GM23338 (cell line): ENCODE results near the gene ZC3H8. TPM values are rescaled to one million over a fixed set of nuclear protein-coding genes. Genes with fewer than 3 reads are reported as not detected.

Source experiments
- ATAC-seq: fragments of 200-7000 bp; cut with Tn5 transposase; 3 replicates; pipeline ENCODE4 v1.9.1; 2020
- DNase-seq: peaks from one replicate; pipeline ENCODE4 v3.0.0-alpha.2; 2015; ENCODE audit warnings: low spot score
- H2AFZ ChIP-seq: fragments of 200-600 bp; sonication (generic); 2 replicates; pipeline ENCODE4 v1.8.0; 2016; ENCODE audit warnings: antibody characterized with exemption, mild to moderate bottlenecking, moderate library complexity
- H3F3A ChIP-seq: fragments of 200-600 bp; sonication (generic); replicated peaks from 2 replicates; pipeline ENCODE4 v1.8.0; 2017; ENCODE audit warnings: antibody characterized with exemption, mixed run types, low read depth
- H3K27ac ChIP-seq: fragments of 200-600 bp; sonication (generic); 2 replicates; pipeline ENCODE4 v1.6.1; 2016; ENCODE audit warnings: low read depth
- H3K27me3 ChIP-seq: fragments of 200-600 bp; sonication (generic); 2 replicates; pipeline ENCODE4 v1.8.0; 2016; ENCODE audit warnings: mild to moderate bottlenecking, mixed run types, moderate library complexity; ENCODE audit not compliant: insufficient read depth
- H3K36me3 ChIP-seq: fragments of 200-600 bp; sonication (generic); 2 replicates; pipeline ENCODE4 v1.8.0; 2016; ENCODE audit warnings: mild to moderate bottlenecking; ENCODE audit not compliant: insufficient read depth
- H3K4me1 ChIP-seq: fragments of 200-600 bp; sonication (generic); 2 replicates; pipeline ENCODE4 v1.8.0; 2016; ENCODE audit warnings: mild to moderate bottlenecking, moderate library complexity; ENCODE audit not compliant: insufficient read depth
- H3K4me2 ChIP-seq: fragments of 200-600 bp; sonication (generic); 2 replicates; pipeline ENCODE4 v1.7.1; 2017; ENCODE audit warnings: mixed run types
- H3K4me3 ChIP-seq: fragments of 200-600 bp; sonication (generic); 2 replicates; pipeline ENCODE4 v1.6.1; 2016; ENCODE audit warnings: mixed run types
- H3K79me2 ChIP-seq: fragments of 200-600 bp; sonication (generic); replicated peaks from 2 replicates; pipeline ENCODE4 v1.8.0; 2017; ENCODE audit warnings: mild to moderate bottlenecking; ENCODE audit not compliant: insufficient read depth
- H3K9me2 ChIP-seq: fragments of 200-600 bp; sonication (generic); 2 replicates; pipeline ENCODE4 v1.8.0; 2017; ENCODE audit not compliant: insufficient read depth
- H4K20me1 ChIP-seq: fragments of 200-600 bp; sonication (generic); replicated peaks from 2 replicates; pipeline ENCODE4 v1.8.0; 2017; ENCODE audit warnings: mild to moderate bottlenecking; ENCODE audit not compliant: insufficient read depth
- H3K27ac Mint-ChIP-seq: 2 replicates; pipeline ENCODE4 v1.8.0; 2020; ENCODE audit warnings: inconsistent platforms, mild to moderate bottlenecking, moderate library complexity, mixed read lengths
- H3K27me3 Mint-ChIP-seq: 3 replicates; pipeline ENCODE4 v1.8.0; 2022; ENCODE audit warnings: low read depth, mild to moderate bottlenecking, moderate library complexity, mixed read lengths, inconsistent platforms; ENCODE audit not compliant: insufficient read depth, poor library complexity
- H3K36me3 Mint-ChIP-seq: 3 replicates; pipeline ENCODE4 v1.8.0; 2021; ENCODE audit warnings: low read depth, mild to moderate bottlenecking, inconsistent platforms, moderate library complexity, mixed read lengths
- H3K4me1 Mint-ChIP-seq: 3 replicates; pipeline ENCODE4 v1.8.0; 2020; ENCODE audit warnings: mild to moderate bottlenecking, inconsistent platforms, mixed read lengths
- H3K4me3 Mint-ChIP-seq: 3 replicates; pipeline ENCODE4 v1.8.0; 2021; ENCODE audit warnings: moderate library complexity, mild to moderate bottlenecking, inconsistent platforms, mixed read lengths
- H3K9me3 Mint-ChIP-seq: 3 replicates; pipeline ENCODE4 v1.8.0; 2020; ENCODE audit warnings: moderate library complexity, mild to moderate bottlenecking, inconsistent platforms, mixed read lengths
- CREB1 ChIP-seq: fragments of 250-450 bp; sonication (Bioruptor Pico); IDR thresholded peaks from 2 replicates; pipeline ENCODE4 v1.5.0; 2020; ENCODE audit warnings: low read depth, mild to moderate bottlenecking, moderate library complexity
- EZH2 ChIP-seq: fragments of 200-600 bp; sonication (generic); IDR thresholded peaks from one replicate; pipeline ENCODE4 v1.8.0; 2017; ENCODE audit warnings: antibody characterized with exemption, mild to moderate bottlenecking, low read depth; ENCODE audit not compliant: unreplicated experiment
- EZH2phosphoT487 ChIP-seq: fragments of 200-600 bp; sonication (generic); IDR thresholded peaks from one replicate; pipeline ENCODE4 v1.8.1; 2018; ENCODE audit warnings: antibody characterized with exemption; ENCODE audit not compliant: unreplicated experiment
- JUNB ChIP-seq: IDR thresholded peaks from one replicate; pipeline ENCODE4 v1.6.1; 2016; ENCODE audit warnings: antibody characterized with exemption; ENCODE audit not compliant: unreplicated experiment
- NANOG ChIP-seq: IDR thresholded peaks from 2 replicates; pipeline ENCODE4 v1.6.1; 2016; ENCODE audit warnings: antibody characterized with exemption, borderline replicate concordance
- POLR2AphosphoS5 ChIP-seq: IDR thresholded peaks from 2 replicates; pipeline ENCODE4 v1.6.1; 2016; ENCODE audit warnings: antibody characterized with exemption, low read depth
- STAT1 ChIP-seq: IDR thresholded peaks from one replicate; pipeline ENCODE4 v1.6.1; 2016; ENCODE audit warnings: antibody characterized with exemption; ENCODE audit not compliant: unreplicated experiment
- ZNF114 ChIP-seq: fragments of 250-450 bp; sonication (Bioruptor Pico); IDR thresholded peaks from 2 replicates; pipeline ENCODE4 v1.5.0; 2020; ENCODE audit warnings: mild to moderate bottlenecking, moderate library complexity
- ZNF331 ChIP-seq: fragments of 250-450 bp; sonication (Bioruptor Pico); IDR thresholded peaks from 2 replicates; pipeline ENCODE4 v1.5.0; 2020; ENCODE audit warnings: low read depth, mild to moderate bottlenecking, moderate library complexity
- polyA plus RNA-seq: library from polyadenylated mRNA; unstranded; fragments of >200 nt; fragmentation: Nextera tagmentation; extraction: Ambion mirVana; gene quantifications from 2 replicates; pipeline ENCODE4 v1.2.1, GENCODE V29; 2016
- total RNA-seq: library from RNA; depleted of rRNA; stranded (reverse); fragments of >200 nt; shearing (Covaris generic); gene quantifications from 2 replicates; pipeline ENCODE4 v1.2.3, GENCODE V29; 2014
- TF ChIP-seq, protein P1 (sequence below): fragments of 250-450 bp; sonication (Bioruptor Pico); IDR thresholded peaks from 2 replicates; pipeline ENCODE4 v1.5.0; 2020; ENCODE audit warnings: mild to moderate bottlenecking, moderate library complexity
- TF ChIP-seq, protein P2 (sequence below): IDR thresholded peaks from 2 replicates; pipeline ENCODE4 v1.6.1; 2016; ENCODE audit warnings: antibody characterized with exemption
- TF ChIP-seq, protein P3 (sequence below), 2 experiments: fragments of 200-600 bp in 1 of 2; sonication (generic) in 1 of 2; conservative IDR thresholded peaks; 2 replicates each; pipeline versions ENCODE4 v1.5.1 to v1.6.1; 2016 to 2017; ENCODE audit warnings: antibody characterized with exemption in 2 of 2, low read depth in 2 of 2, mild to moderate bottlenecking in 2 of 2, moderate library complexity in 1 of 2
- TF ChIP-seq, protein P4 (sequence below): IDR thresholded peaks from one replicate; pipeline ENCODE4 v1.6.1; 2018; ENCODE audit warnings: antibody characterized with exemption; ENCODE audit not compliant: unreplicated experiment

Gene ZC3H8
- total and polyA plus RNA-seq, 2 experiments from 2014 or later = 13.3 to 42.8 TPM

DNA sequence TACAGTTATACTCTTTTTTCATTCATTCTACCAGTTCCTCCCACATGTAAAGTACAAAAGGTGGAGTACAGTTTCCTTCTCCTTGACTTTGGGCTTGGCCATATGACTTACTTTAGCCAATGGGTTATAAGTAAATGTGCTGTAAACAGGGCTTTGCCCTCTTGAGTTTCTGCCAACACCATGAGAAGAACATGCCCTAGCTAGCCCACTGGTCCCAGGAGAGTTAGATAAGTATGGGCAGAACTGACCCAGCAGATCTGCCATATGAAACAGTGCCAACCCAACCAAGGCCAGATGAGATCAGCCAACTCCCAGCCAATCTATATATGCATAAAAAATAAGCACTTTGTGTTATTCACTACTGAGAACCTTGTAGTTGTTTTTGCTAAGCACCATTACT, 25.5 kb downstream of the ZC3H8 start:
- no peak for TF ChIP-seq ZNF331
- TF ChIP-seq EZH2phosphoT487 = no peak
- no peak for TF ChIP-seq ZNF114 (CRISPR knock-in tag)
- TF ChIP-seq, protein P1, sequence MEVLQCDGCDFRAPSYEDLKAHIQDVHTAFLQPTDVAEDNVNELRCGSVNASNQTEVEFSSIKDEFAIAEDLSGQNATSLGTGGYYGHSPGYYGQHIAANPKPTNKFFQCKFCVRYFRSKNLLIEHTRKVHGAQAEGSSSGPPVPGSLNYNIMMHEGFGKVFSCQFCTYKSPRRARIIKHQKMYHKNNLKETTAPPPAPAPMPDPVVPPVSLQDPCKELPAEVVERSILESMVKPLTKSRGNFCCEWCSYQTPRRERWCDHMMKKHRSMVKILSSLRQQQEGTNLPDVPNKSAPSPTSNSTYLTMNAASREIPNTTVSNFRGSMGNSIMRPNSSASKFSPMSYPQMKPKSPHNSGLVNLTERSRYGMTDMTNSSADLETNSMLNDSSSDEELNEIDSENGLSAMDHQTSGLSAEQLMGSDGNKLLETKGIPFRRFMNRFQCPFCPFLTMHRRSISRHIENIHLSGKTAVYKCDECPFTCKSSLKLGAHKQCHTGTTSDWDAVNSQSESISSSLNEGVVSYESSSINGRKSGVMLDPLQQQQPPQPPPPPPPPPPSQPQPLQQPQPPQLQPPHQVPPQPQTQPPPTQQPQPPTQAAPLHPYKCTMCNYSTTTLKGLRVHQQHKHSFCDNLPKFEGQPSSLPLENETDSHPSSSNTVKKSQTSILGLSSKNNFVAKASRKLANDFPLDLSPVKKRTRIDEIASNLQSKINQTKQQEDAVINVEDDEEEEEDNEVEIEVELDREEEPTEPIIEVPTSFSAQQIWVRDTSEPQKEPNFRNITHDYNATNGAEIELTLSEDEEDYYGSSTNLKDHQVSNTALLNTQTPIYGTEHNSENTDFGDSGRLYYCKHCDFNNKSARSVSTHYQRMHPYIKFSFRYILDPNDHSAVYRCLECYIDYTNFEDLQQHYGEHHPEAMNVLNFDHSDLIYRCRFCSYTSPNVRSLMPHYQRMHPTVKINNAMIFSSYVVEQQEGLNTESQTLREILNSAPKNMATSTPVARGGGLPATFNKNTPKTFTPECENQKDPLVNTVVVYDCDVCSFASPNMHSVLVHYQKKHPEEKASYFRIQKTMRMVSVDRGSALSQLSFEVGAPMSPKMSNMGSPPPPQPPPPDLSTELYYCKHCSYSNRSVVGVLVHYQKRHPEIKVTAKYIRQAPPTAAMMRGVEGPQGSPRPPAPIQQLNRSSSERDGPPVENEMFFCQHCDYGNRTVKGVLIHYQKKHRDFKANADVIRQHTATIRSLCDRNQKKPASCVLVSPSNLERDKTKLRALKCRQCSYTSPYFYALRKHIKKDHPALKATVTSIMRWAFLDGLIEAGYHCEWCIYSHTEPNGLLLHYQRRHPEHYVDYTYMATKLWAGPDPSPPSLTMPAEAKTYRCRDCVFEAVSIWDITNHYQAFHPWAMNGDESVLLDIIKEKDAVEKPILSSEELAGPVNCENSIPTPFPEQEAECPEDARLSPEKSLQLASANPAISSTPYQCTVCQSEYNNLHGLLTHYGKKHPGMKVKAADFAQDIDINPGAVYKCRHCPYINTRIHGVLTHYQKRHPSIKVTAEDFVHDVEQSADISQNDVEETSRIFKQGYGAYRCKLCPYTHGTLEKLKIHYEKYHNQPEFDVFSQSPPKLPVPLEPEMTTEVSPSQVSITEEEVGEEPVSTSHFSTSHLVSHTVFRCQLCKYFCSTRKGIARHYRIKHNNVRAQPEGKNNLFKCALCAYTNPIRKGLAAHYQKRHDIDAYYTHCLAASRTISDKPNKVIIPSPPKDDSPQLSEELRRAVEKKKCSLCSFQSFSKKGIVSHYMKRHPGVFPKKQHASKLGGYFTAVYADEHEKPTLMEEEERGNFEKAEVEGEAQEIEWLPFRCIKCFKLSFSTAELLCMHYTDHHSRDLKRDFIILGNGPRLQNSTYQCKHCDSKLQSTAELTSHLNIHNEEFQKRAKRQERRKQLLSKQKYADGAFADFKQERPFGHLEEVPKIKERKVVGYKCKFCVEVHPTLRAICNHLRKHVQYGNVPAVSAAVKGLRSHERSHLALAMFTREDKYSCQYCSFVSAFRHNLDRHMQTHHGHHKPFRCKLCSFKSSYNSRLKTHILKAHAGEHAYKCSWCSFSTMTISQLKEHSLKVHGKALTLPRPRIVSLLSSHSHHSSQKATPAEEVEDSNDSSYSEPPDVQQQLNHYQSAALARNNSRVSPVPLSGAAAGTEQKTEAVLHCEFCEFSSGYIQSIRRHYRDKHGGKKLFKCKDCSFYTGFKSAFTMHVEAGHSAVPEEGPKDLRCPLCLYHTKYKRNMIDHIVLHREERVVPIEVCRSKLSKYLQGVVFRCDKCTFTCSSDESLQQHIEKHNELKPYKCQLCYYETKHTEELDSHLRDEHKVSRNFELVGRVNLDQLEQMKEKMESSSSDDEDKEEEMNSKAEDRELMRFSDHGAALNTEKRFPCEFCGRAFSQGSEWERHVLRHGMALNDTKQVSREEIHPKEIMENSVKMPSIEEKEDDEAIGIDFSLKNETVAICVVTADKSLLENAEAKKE (CRISPR knock-in tag) = no peak
- TF ChIP-seq STAT1 = no peak
- TF ChIP-seq JUNB = no peak
- TF ChIP-seq CREB1 = no peak
- TF ChIP-seq, protein P2, sequence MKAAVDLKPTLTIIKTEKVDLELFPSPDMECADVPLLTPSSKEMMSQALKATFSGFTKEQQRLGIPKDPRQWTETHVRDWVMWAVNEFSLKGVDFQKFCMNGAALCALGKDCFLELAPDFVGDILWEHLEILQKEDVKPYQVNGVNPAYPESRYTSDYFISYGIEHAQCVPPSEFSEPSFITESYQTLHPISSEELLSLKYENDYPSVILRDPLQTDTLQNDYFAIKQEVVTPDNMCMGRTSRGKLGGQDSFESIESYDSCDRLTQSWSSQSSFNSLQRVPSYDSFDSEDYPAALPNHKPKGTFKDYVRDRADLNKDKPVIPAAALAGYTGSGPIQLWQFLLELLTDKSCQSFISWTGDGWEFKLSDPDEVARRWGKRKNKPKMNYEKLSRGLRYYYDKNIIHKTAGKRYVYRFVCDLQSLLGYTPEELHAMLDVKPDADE = no peak
- no peak for TF ChIP-seq NANOG
- TF ChIP-seq, protein P3, sequence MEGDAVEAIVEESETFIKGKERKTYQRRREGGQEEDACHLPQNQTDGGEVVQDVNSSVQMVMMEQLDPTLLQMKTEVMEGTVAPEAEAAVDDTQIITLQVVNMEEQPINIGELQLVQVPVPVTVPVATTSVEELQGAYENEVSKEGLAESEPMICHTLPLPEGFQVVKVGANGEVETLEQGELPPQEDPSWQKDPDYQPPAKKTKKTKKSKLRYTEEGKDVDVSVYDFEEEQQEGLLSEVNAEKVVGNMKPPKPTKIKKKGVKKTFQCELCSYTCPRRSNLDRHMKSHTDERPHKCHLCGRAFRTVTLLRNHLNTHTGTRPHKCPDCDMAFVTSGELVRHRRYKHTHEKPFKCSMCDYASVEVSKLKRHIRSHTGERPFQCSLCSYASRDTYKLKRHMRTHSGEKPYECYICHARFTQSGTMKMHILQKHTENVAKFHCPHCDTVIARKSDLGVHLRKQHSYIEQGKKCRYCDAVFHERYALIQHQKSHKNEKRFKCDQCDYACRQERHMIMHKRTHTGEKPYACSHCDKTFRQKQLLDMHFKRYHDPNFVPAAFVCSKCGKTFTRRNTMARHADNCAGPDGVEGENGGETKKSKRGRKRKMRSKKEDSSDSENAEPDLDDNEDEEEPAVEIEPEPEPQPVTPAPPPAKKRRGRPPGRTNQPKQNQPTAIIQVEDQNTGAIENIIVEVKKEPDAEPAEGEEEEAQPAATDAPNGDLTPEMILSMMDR (conservative IDR thresholded peaks at IDR 0.05; ENCODE audit: low read depth in 2 of 2) = no peak
- no peak for TF ChIP-seq EZH2
- no peak for TF ChIP-seq POLR2AphosphoS5
- TF ChIP-seq, protein P4, sequence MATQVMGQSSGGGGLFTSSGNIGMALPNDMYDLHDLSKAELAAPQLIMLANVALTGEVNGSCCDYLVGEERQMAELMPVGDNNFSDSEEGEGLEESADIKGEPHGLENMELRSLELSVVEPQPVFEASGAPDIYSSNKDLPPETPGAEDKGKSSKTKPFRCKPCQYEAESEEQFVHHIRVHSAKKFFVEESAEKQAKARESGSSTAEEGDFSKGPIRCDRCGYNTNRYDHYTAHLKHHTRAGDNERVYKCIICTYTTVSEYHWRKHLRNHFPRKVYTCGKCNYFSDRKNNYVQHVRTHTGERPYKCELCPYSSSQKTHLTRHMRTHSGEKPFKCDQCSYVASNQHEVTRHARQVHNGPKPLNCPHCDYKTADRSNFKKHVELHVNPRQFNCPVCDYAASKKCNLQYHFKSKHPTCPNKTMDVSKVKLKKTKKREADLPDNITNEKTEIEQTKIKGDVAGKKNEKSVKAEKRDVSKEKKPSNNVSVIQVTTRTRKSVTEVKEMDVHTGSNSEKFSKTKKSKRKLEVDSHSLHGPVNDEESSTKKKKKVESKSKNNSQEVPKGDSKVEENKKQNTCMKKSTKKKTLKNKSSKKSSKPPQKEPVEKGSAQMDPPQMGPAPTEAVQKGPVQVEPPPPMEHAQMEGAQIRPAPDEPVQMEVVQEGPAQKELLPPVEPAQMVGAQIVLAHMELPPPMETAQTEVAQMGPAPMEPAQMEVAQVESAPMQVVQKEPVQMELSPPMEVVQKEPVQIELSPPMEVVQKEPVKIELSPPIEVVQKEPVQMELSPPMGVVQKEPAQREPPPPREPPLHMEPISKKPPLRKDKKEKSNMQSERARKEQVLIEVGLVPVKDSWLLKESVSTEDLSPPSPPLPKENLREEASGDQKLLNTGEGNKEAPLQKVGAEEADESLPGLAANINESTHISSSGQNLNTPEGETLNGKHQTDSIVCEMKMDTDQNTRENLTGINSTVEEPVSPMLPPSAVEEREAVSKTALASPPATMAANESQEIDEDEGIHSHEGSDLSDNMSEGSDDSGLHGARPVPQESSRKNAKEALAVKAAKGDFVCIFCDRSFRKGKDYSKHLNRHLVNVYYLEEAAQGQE = no peak
- ATAC-seq = no peak

More for the DNA sequence above, 25.5 kb downstream of the ZC3H8 start:
- H2AFZ ChIP-seq = no peak overlapping the region
- no peaks in the 10 kb centered on the region for H3K79me2 ChIP-seq
- no peaks in the 10 kb centered on the region for H3K36me3 Mint-ChIP-seq
- no peaks in the 10 kb centered on the region for H3K9me2 ChIP-seq
- no peaks in the 10 kb centered on the region; the same call in 1 of the 2 replicates for H4K20me1 ChIP-seq
- no peak overlapping the region for H3K4me3 ChIP-seq
- no peaks in the 10 kb centered on the region for H3K27me3 ChIP-seq
- H3K27ac Mint-ChIP-seq = no peak overlapping the region
- H3K4me2 ChIP-seq = no peak overlapping the region
- no peaks in the 10 kb centered on the region for H3K27me3 Mint-ChIP-seq
- H3K9me3 Mint-ChIP-seq = no peaks in the 10 kb centered on the region
- H3K4me1 ChIP-seq = no peaks in the 10 kb centered on the region
- DNase-seq = no peak
- no peaks in the 10 kb centered on the region for H3K36me3 ChIP-seq
- no peak overlapping the region for H3K27ac ChIP-seq
- no peak overlapping the region for H3K4me3 Mint-ChIP-seq
- H3K4me1 Mint-ChIP-seq = no peaks in the 10 kb centered on the region
- no peaks in the 10 kb centered on the region for H3F3A ChIP-seq
